ENCODE measurements around the gene TMCO1.
"Not testable (repeated sequence)": the region's sequence is repeated elsewhere in the genome, so short reads cannot be mapped to it uniquely, and the experiment has no call there.

Gene TMCO1

DNA sequence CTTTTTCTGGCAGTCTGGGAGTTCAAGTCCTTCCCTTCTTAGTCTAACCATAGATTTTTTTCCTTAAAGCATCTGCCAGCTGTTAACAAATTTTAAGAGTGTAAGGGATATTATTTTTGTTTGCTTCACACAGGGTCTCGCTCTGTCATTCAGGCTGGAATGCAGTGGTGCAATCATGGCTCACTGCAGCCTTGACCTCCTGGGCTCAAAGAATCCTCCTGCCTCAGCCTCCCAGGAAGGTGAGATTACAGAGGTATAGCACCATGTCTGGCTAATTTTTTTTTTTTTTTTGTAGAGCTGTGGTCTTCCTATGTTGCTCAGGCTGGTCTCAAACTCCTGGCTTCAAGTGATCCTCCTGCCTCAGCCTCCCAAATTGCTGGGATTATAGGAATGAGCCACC lies 23.8 kb downstream of the TMCO1 start:
- not testable (repeated sequence) for DNase-seq

DNA sequence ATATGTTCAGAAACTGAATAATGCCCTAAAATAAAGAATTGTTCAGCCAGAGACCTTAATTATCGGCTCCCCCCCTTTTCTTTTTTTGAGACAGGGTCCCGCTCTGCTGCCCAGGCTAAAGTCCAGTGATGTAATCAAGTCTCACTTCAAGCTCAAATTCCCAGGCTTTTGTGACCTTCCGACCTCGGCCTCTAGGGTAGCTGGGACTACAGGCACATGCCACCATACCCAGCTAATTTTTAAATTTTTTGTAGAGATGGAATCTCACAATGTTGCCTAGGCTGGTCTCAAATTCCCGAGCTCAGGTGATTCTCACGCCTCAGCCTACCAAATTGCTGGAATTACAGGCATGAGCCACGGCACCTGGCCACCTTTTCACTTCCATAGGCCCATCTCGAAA lies 26.5 kb downstream of the TMCO1 start:
- DNase-seq: no peak

DNA sequence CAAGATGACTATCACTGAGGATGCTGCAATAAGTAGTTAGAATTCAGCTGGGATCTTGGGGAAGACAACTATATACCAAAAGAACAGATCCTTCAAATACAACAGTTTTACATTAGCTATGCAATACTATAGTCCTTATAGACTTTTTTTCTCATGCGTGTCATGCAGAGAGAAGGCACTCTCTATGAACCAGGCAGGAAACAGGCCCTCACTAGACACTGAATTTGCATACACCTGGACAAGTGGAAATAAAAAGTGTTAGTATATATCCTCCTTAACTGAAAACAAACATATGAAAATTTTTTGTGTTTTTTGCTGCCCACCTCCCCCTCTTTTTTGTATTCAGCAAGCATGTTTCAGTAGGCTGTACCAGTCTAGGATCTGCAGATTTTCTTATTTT lies 29.9 kb downstream of the TMCO1 start:
- no peak for DNase-seq

DNA sequence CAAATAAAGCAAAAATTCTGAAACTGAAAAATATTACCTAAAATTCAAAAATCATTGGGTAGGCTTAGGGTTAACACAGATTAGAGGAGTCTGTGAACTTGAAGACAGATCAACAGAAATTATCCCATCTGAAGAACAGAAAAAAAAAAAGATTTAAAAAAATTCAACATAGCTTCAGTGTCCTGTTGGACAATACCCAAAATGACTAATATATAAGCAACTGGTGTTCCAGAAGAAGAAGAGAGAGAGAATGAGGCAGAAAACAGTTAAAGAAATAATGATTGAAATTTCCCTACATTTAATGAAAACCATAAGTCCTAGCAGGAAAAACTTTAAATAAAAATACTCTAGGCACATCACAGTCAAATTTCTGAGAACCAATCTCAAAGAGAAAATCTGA lies 31.5 kb downstream of the TMCO1 start:
- DNase-seq: no peak

DNA sequence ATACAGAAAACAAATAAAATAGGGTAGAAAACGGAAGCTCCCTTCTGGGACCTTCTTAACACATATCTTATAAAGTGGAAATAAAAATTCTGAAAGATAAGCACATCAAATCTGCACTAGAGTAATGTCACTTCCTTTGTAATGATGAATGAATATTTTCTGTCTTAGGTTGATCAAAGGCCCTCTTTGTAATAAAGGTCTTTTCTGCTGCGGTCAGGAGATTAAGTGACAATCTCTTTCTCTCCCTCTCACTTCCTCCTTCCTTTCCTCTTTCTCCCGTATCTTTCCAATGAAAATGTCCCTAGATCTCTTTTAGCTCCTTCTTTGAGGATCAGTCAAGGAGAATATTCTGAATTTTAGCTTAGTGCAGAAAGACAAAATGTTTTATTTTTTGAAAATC lies 33.8 kb downstream of the TMCO1 start:
- DNase-seq: no peak

GRCh38 chr1:165726841-165727240 lies 41.8 kb downstream of the TMCO1 start:
- no peak for DNase-seq

DNA sequence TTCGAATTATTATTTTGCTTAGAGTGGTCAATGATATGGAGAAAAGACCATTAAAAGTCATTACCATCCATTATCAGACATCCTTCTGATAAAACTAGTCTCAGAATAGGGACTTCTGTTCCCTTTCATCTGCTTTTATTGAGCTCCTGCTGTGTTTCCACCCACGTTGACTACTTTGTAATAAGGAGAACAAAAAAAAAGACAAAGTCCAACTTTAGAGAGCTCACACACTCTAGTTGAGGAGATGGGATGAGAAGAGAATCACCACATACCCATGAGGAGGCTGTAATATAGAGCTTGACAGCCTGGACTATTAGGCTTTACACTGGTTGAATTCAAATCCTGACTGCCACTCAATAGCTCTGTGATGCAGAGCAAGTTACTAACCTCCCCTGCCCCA lies 42.5 kb downstream of the TMCO1 start:
- no peak for DNase-seq

DNA sequence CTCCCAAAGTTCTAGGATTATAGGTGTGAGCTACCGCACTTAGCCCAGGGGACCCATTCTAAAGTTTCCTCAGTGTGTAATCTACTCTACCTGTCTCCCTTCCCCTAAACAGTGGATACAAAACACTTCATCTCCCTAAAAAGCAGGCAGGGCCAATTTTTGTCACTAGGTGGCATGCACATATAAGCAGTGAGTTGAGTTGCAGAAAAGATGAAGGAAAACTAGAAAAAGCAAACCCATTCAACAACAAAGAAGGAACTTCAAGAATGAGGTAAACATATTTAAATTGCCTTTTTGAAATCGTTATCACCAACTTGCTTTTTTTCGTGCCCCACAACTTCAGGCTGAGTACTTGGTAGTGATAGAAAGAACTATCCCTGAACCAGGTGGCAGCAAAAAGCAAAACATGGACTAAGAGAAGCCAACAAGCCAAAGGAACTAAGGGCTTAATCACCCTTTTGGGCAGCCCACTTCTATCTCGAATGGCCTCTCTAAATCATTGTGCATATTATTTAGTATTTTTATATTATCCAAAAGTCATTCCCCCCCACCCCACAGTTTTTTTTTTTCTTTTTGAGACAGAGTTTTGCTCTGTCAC lies 50.7 kb downstream of the TMCO1 start:
- peak; percentile 36 for DNase-seq

GRCh38 chr1:165716265-165717051 lies 52.2 kb downstream of the TMCO1 start:
- not testable (repeated sequence) for DNase-seq

GRCh38 chr1:165712764-165713163 lies 55.9 kb downstream of the TMCO1 start:
- DNase-seq: no peak

GRCh38 chr1:165707984-165708706 lies 60.5 kb downstream of the TMCO1 start:
- DNase-seq: no peak

DNA sequence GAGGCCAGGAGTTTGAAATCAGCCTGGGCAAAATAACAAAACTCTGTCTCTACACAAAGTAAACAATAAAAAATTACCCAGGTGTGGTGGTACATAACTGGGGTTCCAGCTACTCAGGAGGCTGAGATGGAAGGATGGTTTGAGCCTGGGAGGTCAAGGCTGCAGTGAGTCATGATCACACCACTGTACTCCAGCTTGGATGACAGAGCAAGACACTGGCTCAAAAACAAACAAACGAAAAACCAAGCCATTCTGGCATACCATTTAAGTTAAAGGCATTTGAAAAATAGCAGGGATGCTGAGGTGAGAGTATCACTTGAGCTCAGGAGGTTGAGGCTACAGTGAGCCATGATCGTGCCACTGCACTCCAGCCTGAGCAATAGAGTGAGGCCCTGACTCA lies 65.0 kb downstream of the TMCO1 start:
- no peak for DNase-seq

GRCh38 chr1:165701922-165702321 lies 66.7 kb downstream of the TMCO1 start:
- not testable (repeated sequence) for DNase-seq

- no peak for DNase-seq
These were observed 69.1 kb downstream of the TMCO1 start for GRCh38 chr1:165699577-165699976.

DNA sequence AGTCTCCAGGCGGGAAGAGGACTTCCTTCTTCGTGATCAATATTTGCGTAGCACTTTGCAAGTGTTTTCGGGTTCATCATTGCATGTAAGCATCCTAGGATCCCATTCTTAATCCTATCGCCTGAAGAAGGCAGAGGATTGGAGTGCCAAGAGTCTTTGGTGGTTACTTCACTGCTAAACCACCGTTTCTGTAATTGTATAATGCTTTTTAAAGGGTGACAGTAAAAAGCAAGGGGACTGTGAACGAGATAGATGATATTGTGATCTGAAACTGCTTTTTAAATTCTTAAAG lies 70.0 kb downstream of the TMCO1 start:
- no peak for DNase-seq

DNA sequence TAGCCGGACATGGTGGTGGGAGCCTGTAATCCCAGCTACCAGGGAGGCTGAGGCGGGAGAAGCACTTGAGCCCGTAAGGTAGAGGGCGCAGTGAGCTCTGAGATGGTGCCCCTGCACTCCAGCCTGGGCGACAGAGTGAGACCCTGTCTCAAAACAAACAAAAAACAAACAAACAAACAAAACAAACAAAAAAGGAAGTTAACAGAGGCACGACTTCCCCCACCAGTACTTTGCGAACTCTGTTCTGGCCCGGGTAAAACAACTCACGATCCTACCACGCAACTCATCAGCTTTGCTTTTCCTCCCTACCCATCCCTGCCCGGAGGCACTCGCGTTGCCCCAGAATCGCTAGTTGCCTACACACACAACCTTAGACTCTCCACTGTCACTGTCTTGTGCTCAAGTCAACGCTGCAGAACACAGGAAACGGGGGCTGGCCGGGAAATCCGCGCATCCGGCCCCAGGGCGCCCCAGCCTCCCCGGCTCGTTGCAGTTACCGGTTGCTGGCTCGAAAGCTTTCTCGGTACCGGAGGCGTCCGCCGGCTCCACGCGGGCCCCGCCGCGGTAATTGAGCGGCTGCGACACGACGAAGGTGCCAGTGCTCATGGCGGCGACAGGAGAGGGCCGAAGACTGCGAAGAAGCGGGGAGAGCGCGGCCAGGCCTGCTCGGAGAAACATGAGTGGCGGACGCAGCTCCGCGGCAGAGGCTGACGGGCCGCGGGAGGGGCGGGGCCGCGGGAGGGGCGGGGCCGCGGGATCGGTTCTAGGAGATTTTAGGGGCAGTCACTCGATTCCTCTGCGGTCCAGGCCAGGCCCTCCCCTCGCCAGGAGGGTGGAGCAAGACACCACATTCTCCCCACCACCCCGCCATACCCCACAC lies 70.5 kb downstream of the TMCO1 start, which contains the start of gene ALDH9A1:
TSS of gene ALDH9A1 (minus strand) at position 682 of the 880 bp plus-strand sequence. CDS start at position 678, 4 bp downstream.
- peak; percentile 85 for DNase-seq

DNA sequence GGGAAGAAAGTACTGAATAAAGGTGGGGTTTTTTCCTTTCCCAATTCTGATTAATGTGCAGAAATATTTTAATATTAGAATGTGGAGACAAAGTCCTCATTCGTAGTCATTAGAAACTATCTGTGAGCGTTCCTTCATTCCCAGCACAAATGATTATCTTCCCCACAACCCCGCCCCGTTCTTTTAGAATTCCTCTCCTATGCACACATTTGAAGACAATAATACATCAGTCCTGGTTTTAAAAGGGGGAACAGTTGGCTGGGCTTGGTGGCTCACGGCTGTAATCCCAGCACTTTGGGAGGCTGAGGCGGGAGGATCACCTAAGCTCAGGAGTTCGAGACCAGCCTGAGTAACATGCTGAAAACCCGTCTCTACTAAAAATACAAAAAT lies 71.2 kb downstream of the TMCO1 start:
- DNase-seq: no peak

- no peak for DNase-seq
These were observed 72.0 kb downstream of the TMCO1 start for GRCh38 chr1:165696625-165697100.

DNA sequence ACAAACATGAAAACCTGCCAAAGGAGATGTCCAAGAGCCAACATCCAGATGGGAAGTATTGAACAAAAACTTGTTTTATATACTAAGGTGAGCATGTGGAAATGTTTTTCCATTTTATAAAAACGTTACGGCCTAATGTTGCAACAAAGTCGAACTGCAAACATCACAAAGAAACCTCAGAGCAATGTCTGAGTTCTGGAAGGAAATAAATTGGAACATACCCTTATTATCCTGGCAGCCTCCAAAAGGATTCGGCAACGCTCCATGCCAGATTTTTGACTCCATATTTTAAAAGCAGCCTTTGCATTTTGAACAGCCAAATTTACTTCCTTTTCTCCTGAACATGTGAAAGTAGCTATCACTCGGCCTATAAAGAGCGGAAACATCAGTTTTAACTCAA lies 73.6 kb downstream of the TMCO1 start:
- DNase-seq: no peak

GRCh38 chr1:165688046-165688445 lies 80.6 kb downstream of the TMCO1 start:
- DNase-seq: no peak

DNA sequence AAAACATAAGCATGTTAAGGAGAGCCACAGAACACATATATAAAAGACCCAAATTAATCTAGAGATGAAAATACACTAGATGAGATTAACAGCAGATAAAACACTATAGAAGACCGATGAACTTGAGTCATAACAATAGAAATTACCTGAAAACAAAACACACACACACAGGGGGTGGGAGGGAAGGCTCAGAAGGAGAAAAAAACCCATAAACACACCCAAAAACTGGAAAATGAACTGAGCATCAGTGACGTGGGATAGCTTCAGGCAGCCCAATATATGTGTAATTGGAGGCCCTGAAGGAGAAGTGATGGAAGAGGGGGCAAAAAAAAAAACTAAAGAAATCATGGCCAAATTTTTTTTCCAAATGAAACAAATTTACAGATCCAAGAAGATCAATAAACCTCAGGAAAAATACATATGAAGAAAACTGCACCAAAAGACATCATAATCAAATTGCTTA lies 81.7 kb downstream of the TMCO1 start:
- DNase-seq: no peak

GRCh38 chr1:165686121-165686970 lies 82.3 kb downstream of the TMCO1 start:
- peak; percentile 38 for DNase-seq
